RCC 7860 (cell line): Measurements from ENCODE around the gene FAM83D.
"Not testable (repeated sequence)": the region's sequence is repeated elsewhere in the genome, so short reads cannot be mapped to it uniquely, and the experiment has no call there.

Experiments
- DNase-seq: peaks from one replicate; pipeline ENCODE4 v3.0.0-alpha.2; 2015; ENCODE audit warnings: low spot score
- FAIRE-seq: peaks from 2 replicates; lab custom pipeline; 2012; peaks lifted over from hg19 to GRCh38; lab: Jason Lieb, UNC

The FAM83D gene

DNA sequence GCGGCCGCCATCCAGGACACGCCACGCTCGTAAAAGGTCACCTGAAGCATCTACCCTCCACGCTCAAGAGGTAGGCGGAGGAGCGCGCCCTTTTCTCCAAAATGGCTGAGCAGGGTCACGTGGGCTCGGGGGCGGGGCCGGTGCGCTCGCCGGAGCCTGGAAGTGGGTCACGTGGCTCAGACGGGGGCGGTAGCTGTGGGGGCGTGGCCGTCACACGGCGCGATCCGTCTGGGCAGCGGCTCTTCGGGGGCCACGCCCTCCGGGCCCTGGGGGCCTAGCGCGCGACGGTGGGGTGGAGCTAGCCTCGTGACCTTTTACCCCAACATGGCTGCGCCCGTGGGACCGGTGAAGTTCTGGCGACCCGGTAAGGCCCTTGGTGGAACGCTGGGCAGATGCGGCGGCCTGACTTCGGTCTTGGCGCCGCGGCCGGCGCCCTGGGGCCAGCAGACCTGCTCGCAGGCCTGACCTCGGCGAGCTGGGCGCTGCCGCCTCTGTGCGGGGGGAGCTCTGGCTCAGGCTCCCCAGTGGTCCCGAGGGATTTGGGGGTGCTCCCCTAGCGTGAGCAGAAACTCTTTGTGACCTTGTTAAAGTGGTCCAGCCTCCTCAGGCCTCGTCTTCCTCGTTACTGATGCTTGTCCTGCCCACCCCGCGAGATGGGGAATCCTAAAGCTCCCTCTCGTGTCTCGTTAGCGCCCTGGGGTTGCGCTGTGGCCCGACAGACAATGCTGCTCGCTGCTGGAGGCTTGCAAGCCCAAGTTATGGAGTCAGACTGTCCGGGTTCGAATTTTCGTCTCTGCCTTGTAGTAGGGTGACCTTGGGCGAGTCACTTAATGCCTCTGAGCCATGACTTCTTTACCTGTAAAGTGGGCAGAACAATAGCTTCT is 36.1 kb downstream of the FAM83D start, which contains the start of gene DHX35:
Gene DHX35, plus strand, starts transcription at position 301 of the 884 bp plus-strand sequence. Its CDS starts 24 bp downstream, at position 325.
- peak; percentile 58 for FAIRE-seq
- DNase-seq: peak; percentile 92

DNA sequence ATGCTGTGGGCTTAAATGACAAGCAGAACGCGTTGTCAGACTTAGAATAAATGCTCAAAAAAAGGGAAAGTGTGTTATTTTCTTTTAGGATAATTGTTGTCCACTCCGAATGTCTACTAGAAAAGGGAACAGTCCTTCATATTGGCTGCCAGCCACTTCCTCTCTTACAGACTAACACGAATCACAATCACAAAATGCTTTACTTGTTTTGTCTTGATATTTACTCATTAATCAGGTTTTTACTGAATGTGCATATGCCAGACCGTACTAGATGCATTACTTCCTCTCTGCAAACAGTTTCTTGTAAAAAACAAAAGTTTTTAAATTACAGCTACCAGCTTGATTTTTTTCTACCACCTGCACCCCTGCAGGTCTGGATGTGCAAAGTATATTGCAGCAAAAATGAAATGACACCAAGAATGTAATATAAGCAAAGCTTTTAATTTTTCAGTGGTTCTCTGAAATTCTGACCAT is 36.7 kb downstream of the FAM83D start:
- FAIRE-seq: no peak

DNA sequence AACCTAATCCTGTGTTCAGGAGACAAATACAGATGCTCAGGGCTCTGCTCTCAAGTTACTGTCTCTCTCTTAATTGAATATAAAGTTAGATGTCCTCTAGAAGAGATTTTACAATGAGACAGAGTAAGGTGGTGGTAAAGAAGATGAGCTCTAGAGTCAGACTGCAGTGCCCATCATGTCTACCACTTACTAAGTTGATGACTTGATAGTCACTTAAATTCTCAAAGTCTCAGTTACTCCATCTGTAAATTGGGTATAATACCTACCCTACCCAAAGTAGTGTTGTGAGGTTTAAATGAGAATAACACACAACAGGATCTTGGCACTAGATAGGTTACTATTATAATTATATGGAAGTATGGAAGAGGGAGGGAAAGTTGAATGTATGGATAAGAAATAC is 37.5 kb downstream of the FAM83D start:
- DNase-seq (no peak), FAIRE-seq (no peak)

More for the DNA sequence above, 36.7 kb downstream of the FAM83D start:
- no peak for DNase-seq

DNA sequence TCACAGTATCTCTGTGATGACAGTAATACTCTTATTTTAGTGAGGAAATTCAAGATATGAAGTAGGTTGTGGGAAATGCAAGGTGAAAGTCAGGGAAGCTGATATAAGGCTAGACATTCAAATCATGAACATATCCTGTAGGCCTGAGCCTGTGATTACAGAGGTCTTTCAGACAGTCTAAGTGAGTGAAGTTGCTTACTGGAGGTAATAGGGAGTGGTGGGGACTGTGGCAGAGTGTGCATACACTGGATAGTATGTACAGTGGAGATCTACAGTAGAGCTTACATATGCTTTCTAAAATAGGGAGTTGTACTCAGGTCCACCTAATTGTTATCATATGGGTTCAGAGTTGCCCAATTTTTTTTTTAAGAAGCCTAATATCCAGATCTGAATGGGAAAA is 39.0 kb downstream of the FAM83D start:
- FAIRE-seq: no peak
- no peak for DNase-seq

DNA sequence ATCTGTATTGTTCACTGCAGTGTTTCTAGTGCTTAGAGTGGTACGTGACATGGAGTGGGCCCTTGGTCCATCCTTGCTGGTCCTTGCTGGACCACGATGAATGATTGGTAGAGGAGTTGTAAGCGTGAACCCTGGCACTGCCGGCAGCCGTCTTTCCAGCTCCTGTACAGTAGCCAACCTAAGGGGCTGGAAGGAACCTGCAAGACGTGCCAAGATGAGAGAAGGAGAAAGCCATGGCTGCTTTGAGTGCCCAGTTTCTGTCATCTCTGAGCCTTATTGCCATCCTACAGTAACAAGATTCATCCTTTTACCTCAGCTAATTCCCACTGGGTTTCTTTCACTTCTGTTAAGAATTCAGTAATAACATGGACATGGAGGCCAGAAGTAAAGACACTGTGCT is 41.9 kb downstream of the FAM83D start:
- DNase-seq: no peak
- no peak for FAIRE-seq

DNA sequence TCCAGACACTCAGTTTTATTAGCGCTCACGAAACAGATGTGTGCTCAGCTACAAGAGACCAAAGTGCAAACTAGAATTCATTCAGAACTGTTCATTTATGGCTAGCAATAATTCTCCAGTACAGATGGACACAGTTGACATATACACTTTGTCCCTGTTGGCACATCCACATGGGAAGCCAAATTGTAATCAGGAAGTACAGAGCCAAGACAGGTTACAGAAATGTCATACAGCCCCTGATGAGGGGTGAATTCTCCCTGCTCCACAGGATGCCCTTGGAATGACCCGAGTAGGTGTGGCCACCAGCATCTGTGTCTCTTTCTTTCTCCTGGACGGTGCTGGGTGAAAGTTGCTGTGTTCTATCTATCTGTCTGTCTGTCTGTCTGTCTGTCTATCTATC is 43.5 kb downstream of the FAM83D start:
- FAIRE-seq (no peak), DNase-seq (no peak)

DNA sequence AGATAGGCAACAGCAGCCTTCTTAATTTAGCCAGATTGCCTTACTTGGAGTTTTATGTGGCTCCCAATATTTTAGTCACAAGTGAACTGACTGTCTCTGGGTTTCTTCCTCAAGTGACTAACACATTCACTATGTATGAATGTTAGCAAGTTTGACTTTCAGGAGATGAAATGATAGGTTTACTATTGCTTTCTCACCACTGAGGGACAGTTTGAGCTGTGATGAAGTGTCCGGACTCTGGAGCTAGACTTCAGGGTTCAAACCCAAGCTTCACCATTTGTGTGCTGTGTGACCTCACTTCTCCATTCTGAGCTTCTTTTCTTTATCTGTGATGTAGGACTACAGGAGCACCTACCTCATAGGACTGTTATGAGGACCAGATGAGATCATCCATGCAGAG is 44.1 kb downstream of the FAM83D start:
- DNase-seq: peak; percentile 67
- FAIRE-seq: no peak

DNA sequence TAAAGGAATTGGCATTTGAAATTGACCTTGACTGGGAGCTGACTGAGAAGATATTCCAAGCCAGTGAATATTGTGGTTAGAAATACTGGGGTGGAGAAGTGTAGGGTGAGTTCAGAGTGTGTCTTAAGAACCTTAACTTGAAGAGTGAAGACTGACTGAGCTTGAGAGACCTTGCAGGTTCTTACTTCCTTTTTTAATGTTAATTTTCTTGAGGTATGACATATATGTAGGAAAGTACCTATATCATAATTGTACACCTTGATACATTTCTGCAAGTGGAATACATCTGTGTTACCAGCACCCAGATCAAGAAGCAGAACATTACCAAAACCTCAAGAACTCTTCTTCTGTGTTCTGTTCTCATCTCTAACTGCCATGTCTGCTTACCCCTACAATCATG is 46.9 kb downstream of the FAM83D start:
- DNase-seq (no peak), FAIRE-seq (no peak)

DNA sequence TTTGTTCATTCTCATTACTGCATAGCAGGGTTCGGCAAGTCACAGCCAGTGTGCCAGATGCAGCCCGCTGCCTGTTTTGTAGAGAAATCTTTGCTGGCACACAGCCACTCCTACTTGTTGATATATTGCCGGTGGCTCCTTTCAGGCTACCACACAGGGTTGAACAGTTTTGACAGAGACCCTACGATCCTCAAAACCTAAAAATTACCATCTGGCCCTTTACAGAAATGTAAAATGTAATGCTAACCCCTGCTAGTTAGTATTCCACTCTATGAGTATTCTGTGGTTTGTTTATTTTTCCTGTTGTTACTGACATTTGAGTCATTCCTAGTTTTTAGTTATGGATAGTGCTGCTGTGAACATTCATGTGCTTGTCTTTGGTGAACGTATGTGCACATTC is 47.4 kb downstream of the FAM83D start:
- no peak for DNase-seq
- FAIRE-seq: no peak

DNA sequence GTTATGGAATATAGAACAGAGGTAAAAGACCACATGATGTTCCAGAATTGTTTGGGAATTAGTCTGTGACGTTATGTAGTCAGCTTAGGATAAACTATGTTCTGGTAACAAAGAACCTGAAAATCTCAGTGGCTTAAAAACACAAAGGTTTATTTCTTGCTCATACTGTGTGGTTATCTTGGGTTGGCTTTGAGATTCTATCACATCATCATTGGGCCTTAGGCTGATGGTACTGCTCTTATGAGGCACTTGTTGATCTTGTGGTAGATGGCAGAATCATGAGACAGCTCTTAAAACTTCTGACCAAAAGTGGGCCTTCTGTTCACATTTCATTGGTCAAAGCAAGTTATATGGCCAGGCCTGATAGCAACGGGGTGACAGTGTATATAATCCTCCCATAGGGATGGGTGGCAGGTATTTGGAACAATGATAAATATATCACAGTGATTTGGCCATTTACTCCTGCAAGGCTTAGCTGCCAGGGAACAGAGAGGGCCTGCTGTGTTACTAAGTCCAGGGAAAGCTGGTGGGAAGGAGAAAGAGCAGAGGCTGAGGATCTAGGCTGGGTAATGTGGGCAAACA is 49.4 kb downstream of the FAM83D start:
- DNase-seq (no peak), FAIRE-seq (no peak)

DNA sequence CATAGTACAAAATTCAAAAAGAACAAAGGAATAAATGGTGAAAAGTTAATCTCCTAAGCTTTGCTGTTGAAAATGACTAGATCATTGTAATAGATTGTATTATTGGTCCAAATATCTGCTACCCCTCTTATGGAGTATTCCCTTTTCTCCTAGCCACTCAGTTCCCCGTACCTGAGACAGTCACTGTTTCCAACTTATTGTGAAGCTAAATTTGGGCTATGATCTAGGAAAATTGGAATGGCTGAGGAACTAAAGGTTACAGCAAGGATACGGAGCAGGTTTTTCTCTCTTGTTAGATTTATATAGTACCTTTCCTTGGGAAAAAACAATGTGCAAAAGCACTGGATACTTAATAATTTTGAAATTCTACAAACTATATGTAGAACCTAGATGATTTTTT is 53.2 kb downstream of the FAM83D start:
- FAIRE-seq (no peak), DNase-seq (no peak)

DNA sequence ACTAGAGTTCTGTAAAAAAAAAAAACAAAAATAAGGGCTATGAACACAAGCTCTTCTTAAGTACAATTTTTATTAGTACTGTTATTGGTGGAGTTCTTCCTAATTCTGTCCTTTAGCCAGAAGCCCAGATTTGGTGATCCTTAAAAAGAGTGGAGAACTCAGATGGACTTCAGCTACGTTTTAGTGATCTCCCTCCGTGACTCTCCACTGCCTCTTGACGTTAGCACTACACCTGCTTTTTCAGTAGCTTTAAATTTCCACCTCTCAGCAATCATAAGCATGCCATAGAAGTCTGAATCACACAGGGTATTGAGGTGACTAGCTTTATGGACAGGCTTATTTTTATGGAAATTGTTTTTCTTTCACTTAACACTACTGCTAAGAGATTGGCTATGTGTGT is 53.6 kb downstream of the FAM83D start:
- DNase-seq: no peak
- FAIRE-seq: no peak

DNA sequence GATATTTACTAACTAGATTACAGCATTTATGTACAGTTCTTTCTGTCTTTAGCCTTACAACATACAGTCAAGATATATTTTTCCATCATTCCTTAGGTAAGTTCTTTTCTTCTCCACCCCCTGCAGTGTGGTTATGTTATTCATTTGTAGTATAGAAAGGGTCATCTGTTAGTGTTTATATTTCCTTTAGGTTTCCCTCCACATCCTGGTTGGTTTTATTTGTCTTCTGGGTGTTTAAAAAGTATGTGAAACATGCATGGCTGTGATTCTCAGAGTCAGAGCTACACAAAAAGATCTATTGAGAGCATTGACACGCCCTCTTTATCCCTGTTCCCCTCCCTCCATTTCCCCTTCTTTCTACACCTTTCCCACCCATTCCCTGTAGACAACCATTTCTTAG is 56.1 kb downstream of the FAM83D start:
- FAIRE-seq (no peak), DNase-seq (no peak)

DNA sequence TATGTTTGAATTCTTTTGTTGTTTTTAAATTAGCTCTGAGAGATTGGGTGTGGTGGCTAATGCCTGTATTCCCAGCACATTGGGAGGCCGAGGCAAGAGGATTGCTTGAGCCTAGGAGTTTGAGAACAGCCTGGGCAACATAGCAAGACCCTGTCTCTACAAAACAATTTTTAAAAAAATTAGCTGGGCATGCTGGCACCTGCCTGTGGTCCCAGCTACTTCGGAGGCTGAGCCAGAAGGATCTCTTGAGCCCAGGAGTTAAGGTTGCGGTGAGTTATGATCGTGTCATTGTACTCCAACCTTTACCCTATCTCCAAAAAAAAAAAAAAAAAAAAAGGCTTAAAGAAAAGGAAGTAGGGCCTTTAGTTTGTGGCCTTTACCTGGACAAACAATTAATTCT is 58.8 kb downstream of the FAM83D start:
- no peak for FAIRE-seq
- no peak for DNase-seq

DNA sequence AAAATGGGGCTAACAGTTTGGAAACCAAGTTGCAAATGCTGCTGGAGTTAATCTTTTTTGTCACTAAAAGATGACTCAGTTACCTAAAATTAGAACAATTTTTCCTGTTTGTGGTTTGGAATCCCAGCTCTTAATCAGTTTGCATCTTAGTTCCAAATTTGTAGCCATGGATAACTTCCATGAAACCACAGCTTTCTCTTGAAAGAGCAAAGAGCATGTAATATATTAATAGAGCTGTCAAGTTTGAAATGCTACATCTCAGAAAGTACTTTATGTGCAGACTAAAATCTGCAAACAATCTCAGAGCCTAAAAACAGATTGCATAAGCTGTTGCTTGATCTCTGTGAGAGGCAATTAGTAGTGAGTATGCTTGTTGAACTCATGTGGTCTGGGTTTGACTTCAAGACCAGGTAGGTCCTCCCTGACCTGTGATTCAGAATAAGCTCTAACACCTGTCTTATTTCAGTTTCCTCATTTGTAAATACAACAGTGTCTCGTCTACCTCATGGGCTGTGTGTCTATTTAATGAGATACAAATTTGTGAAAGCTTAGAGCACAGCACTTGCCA is 59.5 kb downstream of the FAM83D start:
- DNase-seq: peak; percentile 65

DNA sequence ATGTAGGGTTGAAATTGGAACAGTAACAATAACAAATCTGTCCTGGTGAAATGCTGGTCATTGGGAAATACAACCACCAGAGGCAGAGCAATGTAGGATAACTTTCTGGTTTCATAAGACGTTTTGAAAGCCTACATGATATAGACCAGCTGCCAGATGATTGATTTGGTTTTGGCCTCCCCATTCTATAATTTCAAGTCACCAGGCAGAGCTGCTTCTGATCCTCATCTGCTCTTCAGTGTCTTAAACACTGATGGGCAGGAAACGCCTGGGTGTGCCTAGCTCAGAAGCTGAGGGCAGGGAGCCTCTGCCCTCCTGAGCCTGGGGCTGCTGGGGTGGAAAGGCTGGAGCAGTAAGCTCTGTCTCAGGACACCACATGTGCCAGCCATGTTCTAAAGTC is 60.4 kb downstream of the FAM83D start:
- DNase-seq: no peak
- FAIRE-seq: no peak

More for the DNA sequence above, 59.5 kb downstream of the FAM83D start:
- FAIRE-seq: peak; percentile 90

DNA sequence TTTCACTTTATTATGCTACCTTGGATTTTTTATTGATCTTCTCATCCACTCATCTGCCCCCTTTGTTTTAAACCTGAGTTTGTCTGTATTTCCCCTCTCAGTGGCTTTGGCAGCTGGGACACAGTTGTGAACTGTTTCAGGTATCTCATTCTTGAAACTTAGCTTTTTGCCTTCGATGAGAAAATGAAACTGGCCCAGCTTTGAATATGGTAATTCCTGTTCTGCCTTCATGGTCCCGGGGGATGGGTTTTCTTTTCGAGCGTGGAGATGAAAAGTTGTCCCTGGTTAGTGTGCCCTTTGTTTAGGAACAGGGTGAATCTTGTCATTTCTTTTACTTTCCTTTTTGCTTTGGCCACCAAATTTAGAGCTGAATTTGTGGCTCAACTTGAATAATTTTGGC is 61.6 kb downstream of the FAM83D start:
- FAIRE-seq (no peak), DNase-seq (no peak)

DNA sequence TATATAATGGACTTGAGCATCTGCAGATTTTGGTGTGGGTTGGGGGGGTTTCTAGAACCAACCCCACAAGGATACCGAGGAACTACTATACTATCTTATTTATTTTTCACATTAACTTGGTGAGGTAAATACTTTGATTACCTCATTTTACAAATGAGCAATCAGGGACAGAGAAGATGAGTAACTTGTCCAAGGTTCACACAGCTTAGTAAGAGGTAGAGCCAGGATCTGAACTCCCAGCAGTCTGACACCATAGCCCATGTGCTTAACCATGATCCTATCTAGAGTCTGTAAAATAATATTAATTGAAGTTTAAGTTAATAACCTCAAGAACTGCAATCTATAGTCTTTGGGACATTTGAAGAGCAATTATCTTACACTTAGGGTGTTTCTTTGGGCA is 64.5 kb downstream of the FAM83D start:
- FAIRE-seq (no peak), DNase-seq (no peak)

DNA sequence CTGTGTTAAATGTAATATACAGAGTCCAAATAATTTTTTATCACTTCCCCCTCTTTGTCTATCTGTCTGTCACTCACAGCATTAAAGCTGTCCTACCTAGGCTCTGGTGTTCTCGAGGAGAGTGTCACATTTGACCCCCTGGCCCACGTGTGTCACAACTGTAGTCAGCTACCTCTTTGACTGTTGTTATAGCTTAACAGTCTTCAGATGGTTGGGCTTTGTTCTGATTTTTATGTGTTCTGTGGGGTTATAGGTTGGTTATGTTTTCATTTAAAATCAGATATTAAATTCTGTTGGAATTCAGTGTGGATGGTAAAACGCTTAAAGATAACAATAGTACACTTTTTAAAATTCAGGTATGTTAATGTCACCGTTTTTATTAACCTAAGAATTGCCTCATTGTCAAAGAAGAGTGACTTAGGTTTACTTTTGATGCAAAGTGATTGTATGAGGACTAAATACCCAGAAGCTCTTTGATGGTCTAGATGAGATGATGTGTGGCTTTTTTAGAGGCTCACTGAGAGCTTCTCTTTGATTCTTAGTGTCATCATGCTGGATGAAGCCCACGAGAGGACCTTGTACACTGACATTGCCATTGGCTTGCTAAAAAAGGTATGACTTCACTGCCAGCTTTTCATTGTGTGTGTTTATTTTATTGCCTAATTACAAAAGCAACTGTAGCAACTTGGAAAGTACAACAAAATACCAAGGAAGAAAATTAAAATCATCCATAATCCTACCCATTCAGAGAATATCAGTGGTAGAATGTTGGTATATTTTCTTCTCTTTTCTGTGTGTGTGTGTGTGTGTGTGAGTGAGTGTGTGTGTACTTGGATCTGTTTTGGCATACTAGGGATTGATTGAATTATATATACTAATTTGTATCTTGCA is 65.8 kb downstream of the FAM83D start:
- FAIRE-seq (no peak), DNase-seq (no peak)

DNA sequence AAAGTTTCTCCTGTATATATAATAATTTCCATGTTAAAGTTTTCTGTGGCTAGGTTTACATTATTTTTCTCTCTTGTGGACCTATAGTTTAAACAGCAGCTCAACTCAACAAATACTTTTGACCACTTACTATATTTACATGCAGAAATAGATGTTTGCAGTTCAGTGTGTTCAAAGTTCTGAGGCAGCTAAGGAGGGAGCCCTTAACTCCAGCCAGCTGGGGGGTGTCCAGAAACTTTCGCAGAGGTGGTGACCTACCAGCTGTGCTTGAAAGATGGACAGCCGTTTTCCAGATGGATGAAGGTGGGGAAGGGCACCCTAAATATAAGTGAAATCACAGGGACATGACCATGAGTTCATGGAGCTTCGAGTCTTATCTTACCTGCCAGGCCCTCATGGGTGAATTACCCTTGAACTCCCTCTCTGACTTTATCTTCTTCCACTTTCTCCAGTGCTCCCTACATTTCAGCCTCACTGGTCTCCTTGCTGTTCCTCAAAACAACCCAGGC is 69.4 kb downstream of the FAM83D start:
- no peak for DNase-seq
- no peak for FAIRE-seq

DNA sequence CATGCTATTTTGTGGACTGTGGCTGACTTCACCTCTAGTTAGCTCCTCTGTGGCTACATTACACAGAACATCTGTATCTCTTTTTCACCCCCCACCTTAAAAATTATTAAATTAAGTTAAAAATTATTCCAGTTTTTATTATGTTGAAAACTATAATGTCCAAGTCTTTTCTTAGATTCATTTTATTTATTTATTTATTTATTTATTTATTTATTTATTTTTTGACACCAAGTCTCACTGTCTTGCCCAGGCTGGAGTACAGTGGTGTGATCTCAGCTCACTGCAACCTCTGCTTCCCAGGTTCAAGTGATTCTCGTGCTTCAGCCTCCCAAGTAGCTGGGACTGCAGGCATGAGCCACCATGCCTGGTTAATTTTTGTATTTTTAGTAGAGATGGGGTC is 70.6 kb downstream of the FAM83D start:
- not testable (repeated sequence) for FAIRE-seq, DNase-seq
